ENCODE data around the gene B4GALT5.
"Not testable (repeated sequence)": the region's sequence is repeated elsewhere in the genome, so short reads cannot be mapped to it uniquely, and the experiment has no call there.

The B4GALT5 gene

GRCh38 chr20:49727894-49728885 lies 14.5 kb upstream of the B4GALT5 start:
- no peak for DNase-seq

GRCh38 chr20:49727478-49727877 lies 13.8 kb upstream of the B4GALT5 start:
- DNase-seq = no peak

GRCh38 chr20:49725694-49726093 lies 12.0 kb upstream of the B4GALT5 start:
- DNase-seq = no peak

- DNase-seq = not testable (repeated sequence)
Measured at GRCh38 chr20:49725224-49725606, 11.5 kb upstream of the B4GALT5 start.

- no peak for DNase-seq
Measured at GRCh38 chr20:49724408-49725223, 10.9 kb upstream of the B4GALT5 start.

GRCh38 chr20:49723758-49724157 lies 10.1 kb upstream of the B4GALT5 start:
- not testable (repeated sequence) for DNase-seq

- DNase-seq = not testable (repeated sequence)
Measured at GRCh38 chr20:49721326-49721725, 7.6 kb upstream of the B4GALT5 start.

GRCh38 chr20:49715466-49715865 lies 1.8 kb upstream of the B4GALT5 start:
- DNase-seq = no peak

- DNase-seq = peak; percentile 48
Measured at GRCh38 chr20:49712996-49713752, 504 bp downstream of the B4GALT5 start.

- DNase-seq = no peak
Measured at GRCh38 chr20:49712646-49712995, 1.1 kb downstream of the B4GALT5 start.

GRCh38 chr20:49712118-49712517 lies 1.6 kb downstream of the B4GALT5 start:
- DNase-seq = no peak

- DNase-seq = no peak
Measured at GRCh38 chr20:49711667-49711987, 2.1 kb downstream of the B4GALT5 start.

- DNase-seq = no peak
Measured at GRCh38 chr20:49710971-49711666, 2.6 kb downstream of the B4GALT5 start.

GRCh38 chr20:49707118-49707517 lies 6.6 kb downstream of the B4GALT5 start:
- no peak for DNase-seq

- no peak for DNase-seq
Measured at GRCh38 chr20:49706630-49707091, 7.0 kb downstream of the B4GALT5 start.

- not testable (repeated sequence) for DNase-seq
Measured at GRCh38 chr20:49705893-49706292, 7.8 kb downstream of the B4GALT5 start.

GRCh38 chr20:49705358-49705757 lies 8.3 kb downstream of the B4GALT5 start:
- no peak for DNase-seq

GRCh38 chr20:49704932-49705336 lies 8.7 kb downstream of the B4GALT5 start:
- peak; percentile 74 for DNase-seq

GRCh38 chr20:49701916-49702315 lies 11.8 kb downstream of the B4GALT5 start:
- no peak for DNase-seq

GRCh38 chr20:49701241-49701790 lies 12.4 kb downstream of the B4GALT5 start:
- peak; percentile 43 for DNase-seq

- DNase-seq = no peak
Measured at GRCh38 chr20:49700411-49701185, 13.1 kb downstream of the B4GALT5 start.

Measured in NCI-H1105 treated with DMSO at 0.1 percent for 48 hours (cell line).